Urinary bladder (tissue), 4 donors: ENCODE data around the gene CUL4A. TPM values are rescaled to one million over a fixed set of nuclear protein-coding genes. Genes with fewer than 3 reads are reported as not detected.
A peak's percentile ranks its signal among the peaks of the same experiment; 100 is the strongest.

Source experiments
- DNase-seq: peaks from one replicate; pipeline ENCODE4 v3.0.0-alpha.2; 2015; ENCODE audit errors: extremely low spot score
- H3K27ac ChIP-seq: one replicate; pipeline ENCODE4 v1.5.1; 2013; ENCODE audit warnings: low read depth, mild to moderate bottlenecking, moderate library complexity
- H3K36me3 ChIP-seq: one replicate; pipeline ENCODE4 v1.6.1; 2013; ENCODE audit warnings: mild to moderate bottlenecking, moderate library complexity; ENCODE audit not compliant: insufficient read depth
- H3K4me1 ChIP-seq: one replicate; pipeline ENCODE4 v1.6.1; 2013; ENCODE audit warnings: mild to moderate bottlenecking, moderate library complexity; ENCODE audit not compliant: insufficient read depth
- H3K4me3 ChIP-seq: one replicate; pipeline ENCODE4 v1.5.1; 2013; ENCODE audit warnings: low read depth, low read length
- WGBS: extraction: QIAGEN DNeasy Blood & Tissue Kit; methylation state at CpG from one replicate; pipeline ENCODE4 v1.1.7; 2013; 5-methylcytosine and 5-hydroxymethylcytosine counted together
- polyA plus RNA-seq: library from polyadenylated mRNA; stranded (reverse); fragments of 200-250 nt; gene quantifications from one replicate; pipeline ENCODE4 v1.2.3, GENCODE V29; 2013
- total RNA-seq: library from RNA; depleted of rRNA; stranded (reverse); fragments of >200 nt; gene quantifications from one replicate; pipeline ENCODE4 v1.2.3, GENCODE V29; 2014
- donor health status: healthy with polysubstance abuse.
- donor health status: healthy.

CUL4A gene
- total and polyA plus RNA-seq, 2 donors: 44.2 to 83.0 TPM

GRCh38 chr13:113275387-113275786 lies 66.0 kb downstream of the CUL4A start:
- DNase-seq: no peak
- Histone ChIP-seq H3K27ac (no peak overlapping the region), H3K4me3 (no peak overlapping the region), H3K4me1 (no peaks in the 10 kb centered on the region), H3K36me3 (no peaks in the 10 kb centered on the region)
- 17% methylated on average over 3 of the region's 3 CpGs for WGBS

- WGBS: 87% methylated on average over 6 of the region's 6 CpGs
- no peaks in the 10 kb centered on the region for H3K36me3 ChIP-seq
- no peak for DNase-seq
Measured at GRCh38 chr13:113280126-113280525, 70.7 kb downstream of the CUL4A start.

DNA sequence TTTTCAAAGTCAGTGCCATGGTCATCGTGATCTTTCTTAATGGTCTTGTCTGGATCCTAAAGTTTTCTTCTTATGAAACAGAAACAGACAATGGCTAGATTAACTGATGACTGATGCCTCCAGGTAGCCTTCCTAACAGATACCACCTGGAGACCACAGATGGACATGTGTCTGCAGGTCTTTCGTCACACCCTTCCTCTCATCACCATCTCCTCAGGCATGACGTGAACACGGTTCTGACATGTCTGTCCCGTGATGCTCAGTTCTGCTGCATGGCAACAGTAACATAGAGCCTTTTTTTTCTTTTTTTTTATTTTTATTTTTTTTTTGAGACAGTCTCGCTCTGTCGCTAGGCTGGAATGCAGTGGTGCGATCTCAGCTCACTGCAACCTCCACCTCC lies 74.5 kb downstream of the CUL4A start:
- Histone ChIP-seq H3K4me1 (no peaks in the 10 kb centered on the region), H3K4me3 (no peak overlapping the region), H3K27ac (no peak overlapping the region), H3K36me3 (no peaks in the 10 kb centered on the region)
- 84% methylated on average over 8 of the region's 8 CpGs for WGBS
- no peak for DNase-seq

More at GRCh38 chr13:113280126-113280525, 70.7 kb downstream of the CUL4A start:
- Histone ChIP-seq H3K27ac (no peak overlapping the region), H3K4me3 (no peak overlapping the region), H3K4me1 (no peaks in the 10 kb centered on the region)

- Histone ChIP-seq H3K4me1 (no peaks in the 10 kb centered on the region), H3K27ac (no peak overlapping the region), H3K4me3 (no peak overlapping the region), H3K36me3 (no peaks in the 10 kb centered on the region)
- 58% methylated on average over 5 of the region's 5 CpGs for WGBS
- no peak for DNase-seq
Measured at GRCh38 chr13:113288880-113289279, 79.5 kb downstream of the CUL4A start.

DNA sequence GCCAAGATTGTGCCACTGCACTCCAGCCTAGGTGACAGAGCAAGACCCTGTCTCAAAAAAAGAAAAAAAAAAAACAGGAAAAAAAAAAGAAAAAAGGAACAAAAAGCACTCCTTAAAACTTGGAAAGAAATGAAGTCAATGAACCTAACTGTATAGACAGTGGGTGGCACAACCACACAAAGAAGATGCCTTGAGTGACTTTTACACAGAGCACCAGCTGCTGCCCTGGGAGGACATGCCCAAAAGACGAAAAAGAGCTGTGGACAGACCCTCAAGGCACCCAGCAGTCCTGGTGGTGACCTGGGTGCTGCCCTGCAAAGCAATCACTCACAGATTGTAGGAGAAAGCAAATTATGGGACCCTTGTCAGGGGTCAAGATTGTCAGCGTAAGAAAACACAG lies 81.7 kb downstream of the CUL4A start:
- DNase-seq: no peak
- 64% methylated on average over 2 of the region's 2 CpGs for WGBS
- H3K27ac ChIP-seq: no peak overlapping the region
- H3K4me3 ChIP-seq: no peak overlapping the region
- no peaks in the 10 kb centered on the region for H3K36me3 ChIP-seq
- no peaks in the 10 kb centered on the region for H3K4me1 ChIP-seq

DNA sequence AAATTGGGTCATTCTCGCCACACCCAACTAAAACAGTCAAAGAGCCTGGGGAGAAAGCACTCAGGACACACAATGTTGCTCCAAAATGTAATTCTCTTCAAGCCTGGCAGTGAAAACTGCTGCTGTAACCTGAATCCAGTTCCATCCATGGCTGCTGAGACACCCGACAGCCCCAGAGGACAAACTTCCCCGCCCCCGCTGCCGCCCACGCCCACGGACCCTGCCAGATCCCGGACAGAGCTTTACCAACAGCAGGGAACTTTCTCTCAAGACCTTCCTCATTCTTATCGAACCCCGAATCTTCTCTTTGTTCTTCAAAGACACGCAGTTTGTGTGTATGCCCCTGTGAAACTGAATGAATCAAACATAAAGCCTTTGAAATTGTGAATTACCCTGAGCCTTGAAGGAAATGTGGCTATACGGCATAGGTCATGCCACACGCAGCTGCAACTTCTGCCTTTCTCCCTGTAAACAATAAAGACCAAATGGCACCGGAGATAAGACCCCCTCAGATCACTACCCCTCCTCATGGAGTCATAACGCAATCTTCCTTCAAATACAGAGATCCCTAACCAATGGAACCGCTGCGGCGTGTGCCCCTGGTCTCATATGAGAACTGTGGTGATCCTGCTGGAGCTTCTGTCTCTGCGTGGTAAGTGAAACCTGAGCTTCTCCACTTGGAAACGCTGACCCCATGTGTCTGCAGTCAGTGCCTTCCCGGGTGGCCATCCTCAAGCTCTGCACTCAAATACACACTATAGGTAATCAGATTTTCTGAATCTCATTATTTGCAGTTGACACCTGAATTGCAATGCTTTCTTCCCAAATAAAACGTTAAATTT lies 82.8 kb downstream of the CUL4A start:
- 12% methylated on average over 22 of the region's 22 CpGs for whole genome bisulfite sequencing
- Histone ChIP-seq H3K27ac (peak overlapping the region; percentile 59), H3K4me3 (peak overlapping the region; percentile 11), H3K4me1 (no peaks in the 10 kb centered on the region), H3K36me3 (no peaks in the 10 kb centered on the region)
- no peak for DNase-seq

GRCh38 chr13:113293686-113294085 lies 84.3 kb downstream of the CUL4A start:
- Histone ChIP-seq H3K4me1 (no peaks in the 10 kb centered on the region), H3K27ac (no peak overlapping the region), H3K4me3 (no peak overlapping the region), H3K36me3 (no peaks in the 10 kb centered on the region)
- no peak for DNase-seq
- 77% methylated on average over 9 of the region's 9 CpGs for WGBS

GRCh38 chr13:113295776-113296175 lies 86.4 kb downstream of the CUL4A start:
- no peaks in the 10 kb centered on the region for H3K4me1 ChIP-seq
- no peak for DNase-seq
- WGBS: 85% methylated on average over 6 of the region's 6 CpGs
- H3K36me3 ChIP-seq: no peaks in the 10 kb centered on the region
- no peak overlapping the region for H3K27ac ChIP-seq
- no peak overlapping the region for H3K4me3 ChIP-seq

- WGBS: under 1% methylated on average over 74 of the region's 74 CpGs
- Histone ChIP-seq H3K27ac (peak within 1 kb of the TSS; percentile 92), H3K4me1 (no peaks in the 10 kb centered on the region), H3K36me3 (no peaks in the 10 kb centered on the region), H3K4me3 (peak within 1 kb of the TSS; percentile 98)
- DNase-seq: peak; percentile 76
Measured at GRCh38 chr13:113296823-113297369, 87.5 kb downstream of the CUL4A start, which contains the start of gene LAMP1. Gene LAMP1, plus strand, starts transcription at chr13:113297239. Its CDS starts 196 bp downstream, at chr13:113297435.

- under 1% methylated on average over 58 of the region's 58 CpGs for WGBS
- no peak for DNase-seq
- Histone ChIP-seq H3K4me1 (no peaks in the 10 kb centered on the region), H3K36me3 (no peaks in the 10 kb centered on the region), H3K27ac (peak overlapping the region; percentile 56), H3K4me3 (peak overlapping the region; percentile 98)
Measured at GRCh38 chr13:113297370-113298042, 88.1 kb downstream of the CUL4A start.

DNA sequence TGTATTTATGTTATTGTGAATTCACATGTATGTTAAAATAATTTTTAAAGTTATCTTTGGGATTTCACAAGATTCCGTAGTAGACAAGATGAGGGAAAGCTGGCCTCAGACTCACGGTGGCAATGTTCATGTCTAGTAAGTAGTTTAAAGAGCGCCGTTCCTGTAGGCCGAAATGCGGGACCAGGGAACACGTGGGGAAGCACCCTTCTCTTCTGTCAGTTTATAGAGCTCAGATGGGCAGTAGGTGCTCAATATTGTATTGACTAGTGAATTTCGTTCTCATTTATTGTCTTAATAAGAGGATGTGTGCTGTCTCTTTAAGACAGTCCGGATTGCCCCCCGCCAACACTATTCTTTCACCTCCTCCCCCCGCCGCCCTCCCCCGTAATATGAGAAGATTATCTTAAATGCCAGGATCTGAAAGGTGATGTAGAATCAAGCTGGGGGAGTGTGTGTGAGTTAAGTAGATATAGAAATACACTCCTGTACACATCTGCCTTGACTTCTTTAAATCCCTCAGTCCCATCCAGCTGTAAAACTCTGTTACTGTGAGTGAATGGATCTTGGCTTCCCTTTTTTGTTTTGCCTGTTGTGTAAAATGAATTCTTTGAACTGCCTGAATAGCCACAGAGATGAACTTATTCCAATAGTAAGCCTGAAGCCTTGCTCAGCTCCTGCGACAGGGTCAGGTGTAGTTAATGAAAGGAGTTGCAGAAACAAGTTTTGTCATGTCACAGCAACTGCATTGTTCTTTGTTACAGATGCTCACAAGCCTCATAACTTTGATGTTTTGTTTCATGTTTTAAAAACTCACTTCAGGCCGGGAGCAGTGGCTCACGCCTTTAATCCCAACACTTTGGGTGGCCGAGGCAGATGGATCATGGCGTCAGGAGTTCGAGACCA lies 88.9 kb downstream of the CUL4A start:
- WGBS: 36% methylated on average over 19 of the region's 19 CpGs
- H3K27ac ChIP-seq: no peak overlapping the region
- H3K4me3 ChIP-seq: peak overlapping the region; percentile 98
- H3K36me3 ChIP-seq: no peaks in the 10 kb centered on the region
- DNase-seq: no peak
- H3K4me1 ChIP-seq: no peaks in the 10 kb centered on the region

GRCh38 chr13:113299951-113300350 lies 90.5 kb downstream of the CUL4A start:
- 86% methylated on average over 7 of the region's 7 CpGs for WGBS

DNA sequence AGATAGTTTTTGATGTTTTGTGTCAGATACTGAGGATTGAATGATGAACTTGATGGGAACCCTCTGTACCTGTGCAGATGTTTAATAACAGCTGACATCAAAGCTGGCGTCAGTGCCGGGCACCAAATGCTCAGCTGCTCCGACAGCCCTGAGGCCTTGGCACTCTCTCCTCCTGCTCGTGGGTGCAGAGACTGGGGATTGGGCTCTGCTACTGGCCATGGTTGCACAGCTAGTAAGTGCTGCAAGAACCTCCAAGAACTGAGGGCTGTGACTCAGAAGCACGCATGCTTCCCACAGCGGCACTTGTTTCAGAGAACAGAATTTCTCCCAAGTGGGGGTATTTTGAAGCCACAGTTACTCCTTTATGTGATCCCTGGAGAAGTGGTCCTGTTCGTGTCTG lies 93.6 kb downstream of the CUL4A start:
- Histone ChIP-seq H3K4me3 (no peak overlapping the region), H3K27ac (no peak overlapping the region), H3K36me3 (no peaks in the 10 kb centered on the region), H3K4me1 (no peaks in the 10 kb centered on the region)
- whole genome bisulfite sequencing: 85% methylated on average over 7 of the region's 7 CpGs
- no peak for DNase-seq

More at GRCh38 chr13:113299951-113300350, 90.5 kb downstream of the CUL4A start:
- no peaks in the 10 kb centered on the region for H3K36me3 ChIP-seq
- no peaks in the 10 kb centered on the region for H3K4me1 ChIP-seq
- no peak overlapping the region for H3K4me3 ChIP-seq
- no peak overlapping the region for H3K27ac ChIP-seq
- no peak for DNase-seq
